K562 (cell line): ENCODE results near the gene DPM2. TPM values are rescaled to one million over a fixed set of nuclear protein-coding genes. Genes with fewer than 3 reads are reported as not detected.

Source experiments
- ATAC-seq: fragments of 200-7000 bp; cut with Tn5 transposase; 3 replicates; pipeline ENCODE4 v1.9.1; 2020; ENCODE audit warnings: moderate library complexity
- BruUV-seq: library from RNA; stranded (reverse); fragments of 400-500 nt; replicated peaks from 2 replicates; lab custom pipeline; 2021; lab: Mats Ljungman, UMichigan
- CTCF ChIA-PET: fragments of 300-600 bp; formaldehyde crosslinking; extraction: SDS; loops from one replicate; lab custom pipeline; 2021; ENCODE audit warnings: low intra/inter-chr PET ratio; lab: Yijun Ruan, JAX
- POLR2A ChIA-PET: fragments of 300-600, 350-650 bp; sonication (Branson Sonifier 250); formaldehyde crosslinking; extraction: SDS; loops from one replicate; lab custom pipeline; 2021; ENCODE audit warnings: antibody characterized with exemption, inconsistent platforms; lab: Yijun Ruan, JAX
- DNase-seq, 4 experiments: peaks; one replicate each; pipeline versions ENCODE4 v3.0.0 to v3.0.0-alpha.2; 2011 to 2018; ENCODE audit warnings: low spot score in 3 of 4, mixed read lengths in 3 of 4; ENCODE audit errors: extremely low read depth in 1 of 4
- FAIRE-seq: peaks from 2 replicates; lab custom pipeline; 2011; peaks lifted over from hg19 to GRCh38; lab: Jason Lieb, UNC
- H2AFZ ChIP-seq: 2 replicates; pipeline ENCODE4 v1.6.0; 2011; ENCODE audit warnings: low read depth, low read length, control low read depth, inconsistent platforms
- H3K27ac ChIP-seq: fragments of 200-600 bp; 3 replicates; pipeline ENCODE4 v1.8.0; 2011; ENCODE audit warnings: low read depth, mild to moderate bottlenecking, control low read depth, inconsistent platforms, low read length, moderate library complexity, mixed read lengths; ENCODE audit errors: extremely low read depth
- H3K27me3 ChIP-seq, 2 experiments: fragments of 300-600 bp in 1 of 2; 2 replicates in 1 of 2; 3 replicates in 1 of 2; pipeline versions ENCODE4 v1.6.0 to v1.8.0; 2011; ENCODE audit warnings: inconsistent platforms in 2 of 2, low read length in 2 of 2, mild to moderate bottlenecking in 1 of 2, mixed read lengths in 1 of 2, moderate library complexity in 1 of 2; ENCODE audit not compliant: control insufficient read depth in 2 of 2, insufficient read depth in 2 of 2
- H3K36me3 ChIP-seq: fragments of 300-600 bp; 3 replicates; pipeline ENCODE4 v1.8.0; 2011; ENCODE audit warnings: mild to moderate bottlenecking, low read length, inconsistent platforms; ENCODE audit not compliant: control insufficient read depth, insufficient read depth
- H3K4me1 ChIP-seq, 2 experiments: fragments of 200-600 bp in 1 of 2; replicated peaks in 1 of 2; 2 replicates in 1 of 2; 3 replicates in 1 of 2; pipeline versions ENCODE4 v1.5.1 to v1.8.0; 2011; ENCODE audit warnings: inconsistent platforms in 2 of 2, low read length in 2 of 2, mild to moderate bottlenecking in 1 of 2, mixed read lengths in 1 of 2, moderate library complexity in 1 of 2; ENCODE audit not compliant: control insufficient read depth in 2 of 2, insufficient read depth in 2 of 2
- H3K4me2 ChIP-seq: 2 replicates; pipeline ENCODE4 v1.6.1; 2011; ENCODE audit warnings: low read length, control low read depth, inconsistent platforms, mixed read lengths; ENCODE audit not compliant: insufficient read depth
- H3K4me3 ChIP-seq: fragments of 200-600 bp; sonication (generic), shearing (Covaris generic); 2 replicates; pipeline ENCODE4 v1.5.1; 2016; ENCODE audit warnings: control low read depth, inconsistent platforms
- H3K79me2 ChIP-seq: fragments of 200-600 bp; 3 replicates; pipeline ENCODE4 v1.8.0; 2011; ENCODE audit warnings: low read length, inconsistent platforms; ENCODE audit not compliant: control insufficient read depth, insufficient read depth
- H3K9ac ChIP-seq, 2 experiments: 2 replicates each; pipeline versions ENCODE4 v1.6.0 to v1.6.1; 2011; ENCODE audit warnings: low read depth in 2 of 2, low read length in 2 of 2, control low read depth in 1 of 2, inconsistent platforms in 1 of 2, mild to moderate bottlenecking in 1 of 2, mixed read lengths in 1 of 2; ENCODE audit not compliant: insufficient read depth in 1 of 2
- H3K9me1 ChIP-seq: one replicate; pipeline ENCODE4 v1.6.0; 2011; ENCODE audit warnings: inconsistent platforms, mild to moderate bottlenecking, low read length, moderate library complexity; ENCODE audit not compliant: control insufficient read depth, insufficient read depth
- H3K9me3 ChIP-seq: replicated peaks from 2 replicates; pipeline ENCODE4 v1.5.1; 2011; ENCODE audit warnings: low read depth, low read length, inconsistent platforms; ENCODE audit not compliant: control insufficient read depth, insufficient read depth
- H4K20me1 ChIP-seq: replicated peaks from 2 replicates; pipeline ENCODE4 v1.6.1; 2011; ENCODE audit warnings: low read length, inconsistent platforms, mixed read lengths; ENCODE audit not compliant: control insufficient read depth, insufficient read depth
- CBX3 ChIP-seq, 2 experiments: IDR thresholded peaks; 1 replicate in 1 of 2; 2 replicates in 1 of 2; pipeline ENCODE4 v1.6.1; 2012; ENCODE audit warnings: inconsistent platforms in 2 of 2, low read length in 2 of 2, borderline replicate concordance in 1 of 2, control low read depth in 1 of 2
- ELF4 ChIP-seq: fragments of 450-650 bp; formaldehyde crosslinking; IDR thresholded peaks from 2 replicates; pipeline ENCODE4 v1.4.0; 2022; ENCODE audit warnings: missing genetic modification characterization
- ESRRB ChIP-seq: fragments of 250-450 bp; sonication (Bioruptor Pico); IDR thresholded peaks from 2 replicates; pipeline ENCODE4 v1.5.0; 2020; ENCODE audit warnings: mild to moderate bottlenecking, moderate library complexity, borderline replicate concordance
- ZC3H8 ChIP-seq: fragments of 450-650 bp; IDR thresholded peaks from 2 replicates; pipeline ENCODE4 v1.6.1; 2017
- ZNF239 ChIP-seq: fragments of 250-450 bp; sonication (Bioruptor Pico); IDR thresholded peaks from 2 replicates; pipeline ENCODE4 v1.4.0; 2020; ENCODE audit warnings: mild to moderate bottlenecking
- WGBS: fragments of 100-300 bp; shearing (Covaris generic); methylation state at CpG from one replicate; pipeline ENCODE4 v1.1.6; 2016; ENCODE audit warnings: low coverage, mixed read lengths; ENCODE audit not compliant: insufficient coverage; ENCODE audit errors: missing lambda C conversion rate; 5-methylcytosine and 5-hydroxymethylcytosine counted together
- in situ Hi-C: fragments of 300-500 bp; cut with MboI; formaldehyde crosslinking; loops from 4 replicates; pipeline ENCODE4 v1.15.0; 2018; ENCODE audit warnings: inconsistent platforms, mixed read lengths
- intact Hi-C: fragments of 100-400 bp; cut with micrococcal nuclease; formaldehyde crosslinking; loops from 2 replicates; pipeline ENCODE4 v1.14.2; 2022
- polyA plus RNA-seq, 8 experiments: library from polyadenylated mRNA; depleted of rRNA in 4 of 8; stranded (reverse) in 5 of 8; unstranded in 3 of 8; fragments of >200 nt; fragmentation: Nextera tagmentation in 2 of 8; fragmentation: Illumina TruSeq in 1 of 8; extraction: Ambion mirVana in 2 of 8; extraction: Trizol in 1 of 8; gene quantifications; 2 replicates each; pipeline versions ENCODE4 v1.2.1 to v1.2.3, GENCODE V29; 2011 to 2014; ENCODE audit warnings: inconsistent platforms in 1 of 8, missing spikeins in 1 of 8
- total RNA-seq, 7 experiments: library from RNA; depleted of rRNA in 6 of 7; stranded (reverse); fragments of >200 nt in 6 of 7; fragmentation: Illumina TruSeq in 2 of 7; extraction: Trizol in 2 of 7; gene quantifications; 2 replicates each; pipeline versions ENCODE4 v1.2.1 to v1.2.3, GENCODE V29; 2011 to 2021; ENCODE audit warnings: low replicate concordance in 1 of 7
- TF ChIP-seq, protein P1 (sequence below): conservative IDR thresholded peaks from 2 replicates; pipeline ENCODE4 v1.6.1; 2011; ENCODE audit warnings: low read depth, mild to moderate bottlenecking, low read length; ENCODE audit not compliant: control insufficient read depth
- TF ChIP-seq, protein P2 (sequence below): sonication (generic); formaldehyde crosslinking; IDR thresholded peaks from 2 replicates; pipeline ENCODE4 v1.8.1; 2023; ENCODE audit warnings: mild to moderate bottlenecking, missing genetic modification reagents
- TF ChIP-seq, protein P3 (sequence below), 3 experiments: IDR thresholded peaks in 2 of 3; conservative IDR thresholded peaks in 1 of 3; 2 replicates each; pipeline ENCODE4 v1.5.1; 2011 to 2012; ENCODE audit warnings: low read length in 3 of 3, mild to moderate bottlenecking in 3 of 3, control low read depth in 2 of 3, improper control_type of control experiment in 1 of 3, inconsistent platforms in 1 of 3, low read depth in 1 of 3, mixed read lengths in 1 of 3, moderate library complexity in 1 of 3; ENCODE audit not compliant: insufficient read depth in 2 of 3

DPM2 gene
- total and polyA plus RNA-seq, 9 of the 15 experiments (the other 6 are each of a cell fraction or from before 2014, with no cell fraction given), result 43.5 to 126 (median 71.1) TPM

DNA sequence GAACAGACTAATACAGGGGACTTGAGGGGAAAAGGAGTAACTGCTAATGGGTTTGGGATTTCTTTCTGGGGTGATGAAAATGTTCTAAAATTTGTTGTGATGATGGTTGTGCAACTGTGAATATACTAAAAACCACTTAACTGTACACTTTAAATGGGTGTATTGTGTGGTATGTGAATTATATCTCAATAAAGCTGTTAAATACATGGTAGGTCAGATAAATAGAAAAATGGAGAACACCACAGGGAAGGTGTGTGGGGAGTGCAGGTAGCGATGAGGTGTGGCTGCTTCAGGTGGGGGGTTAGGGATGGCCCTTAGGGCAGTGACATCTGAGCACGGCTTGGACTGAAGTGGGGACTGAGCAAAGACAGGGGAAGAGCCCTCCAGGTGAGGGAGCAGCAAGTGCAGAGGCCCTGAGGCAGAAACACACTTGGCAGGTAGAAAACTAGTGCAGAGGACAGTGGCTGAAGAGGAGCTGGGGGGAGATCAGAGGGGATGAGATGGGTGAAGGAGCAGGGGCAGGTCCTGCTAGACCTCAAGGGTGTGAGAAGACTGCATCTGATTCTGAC is 22.3 kb upstream of the DPM2 start:
- H3K4me1 ChIP-seq, result peaks cover 23 to 46% of the 10 kb centered on the region in 2 experiments
- no peak for DNase-seq
- peak overlapping the region in 1 of 2 experiments; percentile 82; a peak in 2 of 4 replicates for H3K9ac ChIP-seq
- ChIA-PET POLR2A (interaction anchor here (0.6 to 1.6 kb wide), 3 partner anchors 8 to 552 kb away, joined by 3 to 6 read pairs (median 4); no protein-coding TSS in a partner anchor), CTCF (no interaction called here)
- H3K4me3 ChIP-seq, result no peak overlapping the region
- no TSS peak for BruUV-seq
- 79% methylated on average over 2 of the region's 2 CpGs for WGBS
- no peak for ATAC-seq
- in situ Hi-C loops (loop anchor here (10.0 kb wide), 1 partner anchor 75 kb away; no protein-coding TSS in a partner anchor), intact Hi-C loops (no loop called here)
- peaks cover 64% of the 10 kb centered on the region for H3K79me2 ChIP-seq
- no peaks in the 10 kb centered on the region for H3K36me3 ChIP-seq
- no peaks in the 10 kb centered on the region for H3K9me3 ChIP-seq
- peaks cover 12% of the 10 kb centered on the region; the same call in 1 of the 2 replicates for H4K20me1 ChIP-seq
- H3K4me2 ChIP-seq, result no peak overlapping the region
- H3K9me1 ChIP-seq, result no peaks in the 10 kb centered on the region
- peak overlapping the region; percentile 23; the same call in 1 of the 3 replicates for H3K27ac ChIP-seq
- no peak overlapping the region for H2AFZ ChIP-seq
- no peak for TF ChIP-seq ZC3H8
- TF ChIP-seq, protein P1, sequence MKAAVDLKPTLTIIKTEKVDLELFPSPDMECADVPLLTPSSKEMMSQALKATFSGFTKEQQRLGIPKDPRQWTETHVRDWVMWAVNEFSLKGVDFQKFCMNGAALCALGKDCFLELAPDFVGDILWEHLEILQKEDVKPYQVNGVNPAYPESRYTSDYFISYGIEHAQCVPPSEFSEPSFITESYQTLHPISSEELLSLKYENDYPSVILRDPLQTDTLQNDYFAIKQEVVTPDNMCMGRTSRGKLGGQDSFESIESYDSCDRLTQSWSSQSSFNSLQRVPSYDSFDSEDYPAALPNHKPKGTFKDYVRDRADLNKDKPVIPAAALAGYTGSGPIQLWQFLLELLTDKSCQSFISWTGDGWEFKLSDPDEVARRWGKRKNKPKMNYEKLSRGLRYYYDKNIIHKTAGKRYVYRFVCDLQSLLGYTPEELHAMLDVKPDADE, result no peak
- no peak for TF ChIP-seq ELF4 (CRISPR knock-in tag)
- TF ChIP-seq CBX3 (IDR thresholded peaks at IDR 0.05; ENCODE audit: borderline replicate concordance in 1 of 2, low read length in 2 of 2), result no peak
- TF ChIP-seq, protein P2, sequence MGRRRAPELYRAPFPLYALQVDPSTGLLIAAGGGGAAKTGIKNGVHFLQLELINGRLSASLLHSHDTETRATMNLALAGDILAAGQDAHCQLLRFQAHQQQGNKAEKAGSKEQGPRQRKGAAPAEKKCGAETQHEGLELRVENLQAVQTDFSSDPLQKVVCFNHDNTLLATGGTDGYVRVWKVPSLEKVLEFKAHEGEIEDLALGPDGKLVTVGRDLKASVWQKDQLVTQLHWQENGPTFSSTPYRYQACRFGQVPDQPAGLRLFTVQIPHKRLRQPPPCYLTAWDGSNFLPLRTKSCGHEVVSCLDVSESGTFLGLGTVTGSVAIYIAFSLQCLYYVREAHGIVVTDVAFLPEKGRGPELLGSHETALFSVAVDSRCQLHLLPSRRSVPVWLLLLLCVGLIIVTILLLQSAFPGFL (CRISPR knock-in tag), result no peak
- TF ChIP-seq ESRRB (CRISPR knock-in tag), result no peak
- TF ChIP-seq, protein P3, sequence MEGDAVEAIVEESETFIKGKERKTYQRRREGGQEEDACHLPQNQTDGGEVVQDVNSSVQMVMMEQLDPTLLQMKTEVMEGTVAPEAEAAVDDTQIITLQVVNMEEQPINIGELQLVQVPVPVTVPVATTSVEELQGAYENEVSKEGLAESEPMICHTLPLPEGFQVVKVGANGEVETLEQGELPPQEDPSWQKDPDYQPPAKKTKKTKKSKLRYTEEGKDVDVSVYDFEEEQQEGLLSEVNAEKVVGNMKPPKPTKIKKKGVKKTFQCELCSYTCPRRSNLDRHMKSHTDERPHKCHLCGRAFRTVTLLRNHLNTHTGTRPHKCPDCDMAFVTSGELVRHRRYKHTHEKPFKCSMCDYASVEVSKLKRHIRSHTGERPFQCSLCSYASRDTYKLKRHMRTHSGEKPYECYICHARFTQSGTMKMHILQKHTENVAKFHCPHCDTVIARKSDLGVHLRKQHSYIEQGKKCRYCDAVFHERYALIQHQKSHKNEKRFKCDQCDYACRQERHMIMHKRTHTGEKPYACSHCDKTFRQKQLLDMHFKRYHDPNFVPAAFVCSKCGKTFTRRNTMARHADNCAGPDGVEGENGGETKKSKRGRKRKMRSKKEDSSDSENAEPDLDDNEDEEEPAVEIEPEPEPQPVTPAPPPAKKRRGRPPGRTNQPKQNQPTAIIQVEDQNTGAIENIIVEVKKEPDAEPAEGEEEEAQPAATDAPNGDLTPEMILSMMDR (IDR thresholded peaks at IDR 0.05 in 2 of 3, conservative IDR thresholded peaks at IDR 0.05 in 1 of 3; ENCODE audit: insufficient read depth in 2 of 3, low read depth in 1 of 3, low read length in 3 of 3), result no peak
- TF ChIP-seq ZNF239, result no peak
- TF ChIP-seq, all 486 proteins: peak for 0
- peak; percentile 19 for FAIRE-seq
- H3K27me3 ChIP-seq, result no peaks in the 10 kb centered on the region
